GM23338 (cell line): ENCODE measurements around the gene ZNF516. TPM values are rescaled to one million over a fixed set of nuclear protein-coding genes. Genes with fewer than 3 reads are reported as not detected.

Experiments used
- ATAC-seq: fragments of 200-7000 bp; cut with Tn5 transposase; 3 replicates; pipeline ENCODE4 v1.9.1; 2020
- DNase-seq: peaks from one replicate; pipeline ENCODE4 v3.0.0-alpha.2; 2015; ENCODE audit warnings: low spot score
- H2AFZ ChIP-seq: fragments of 200-600 bp; sonication (generic); 2 replicates; pipeline ENCODE4 v1.8.0; 2016; ENCODE audit warnings: antibody characterized with exemption, mild to moderate bottlenecking, moderate library complexity
- H3F3A ChIP-seq: fragments of 200-600 bp; sonication (generic); replicated peaks from 2 replicates; pipeline ENCODE4 v1.8.0; 2017; ENCODE audit warnings: antibody characterized with exemption, mixed run types, low read depth
- H3K27ac ChIP-seq: fragments of 200-600 bp; sonication (generic); 2 replicates; pipeline ENCODE4 v1.6.1; 2016; ENCODE audit warnings: low read depth
- H3K27me3 ChIP-seq: fragments of 200-600 bp; sonication (generic); 2 replicates; pipeline ENCODE4 v1.8.0; 2016; ENCODE audit warnings: mild to moderate bottlenecking, mixed run types, moderate library complexity; ENCODE audit not compliant: insufficient read depth
- H3K36me3 ChIP-seq: fragments of 200-600 bp; sonication (generic); 2 replicates; pipeline ENCODE4 v1.8.0; 2016; ENCODE audit warnings: mild to moderate bottlenecking; ENCODE audit not compliant: insufficient read depth
- H3K4me1 ChIP-seq: fragments of 200-600 bp; sonication (generic); 2 replicates; pipeline ENCODE4 v1.8.0; 2016; ENCODE audit warnings: mild to moderate bottlenecking, moderate library complexity; ENCODE audit not compliant: insufficient read depth
- H3K4me2 ChIP-seq: fragments of 200-600 bp; sonication (generic); 2 replicates; pipeline ENCODE4 v1.7.1; 2017; ENCODE audit warnings: mixed run types
- H3K4me3 ChIP-seq: fragments of 200-600 bp; sonication (generic); 2 replicates; pipeline ENCODE4 v1.6.1; 2016; ENCODE audit warnings: mixed run types
- H3K79me2 ChIP-seq: fragments of 200-600 bp; sonication (generic); replicated peaks from 2 replicates; pipeline ENCODE4 v1.8.0; 2017; ENCODE audit warnings: mild to moderate bottlenecking; ENCODE audit not compliant: insufficient read depth
- H3K9me2 ChIP-seq: fragments of 200-600 bp; sonication (generic); 2 replicates; pipeline ENCODE4 v1.8.0; 2017; ENCODE audit not compliant: insufficient read depth
- H4K20me1 ChIP-seq: fragments of 200-600 bp; sonication (generic); replicated peaks from 2 replicates; pipeline ENCODE4 v1.8.0; 2017; ENCODE audit warnings: mild to moderate bottlenecking; ENCODE audit not compliant: insufficient read depth
- H3K27ac Mint-ChIP-seq: 2 replicates; pipeline ENCODE4 v1.8.0; 2020; ENCODE audit warnings: inconsistent platforms, mild to moderate bottlenecking, moderate library complexity, mixed read lengths
- H3K27me3 Mint-ChIP-seq: 3 replicates; pipeline ENCODE4 v1.8.0; 2022; ENCODE audit warnings: low read depth, mild to moderate bottlenecking, moderate library complexity, mixed read lengths, inconsistent platforms; ENCODE audit not compliant: insufficient read depth, poor library complexity
- H3K36me3 Mint-ChIP-seq: 3 replicates; pipeline ENCODE4 v1.8.0; 2021; ENCODE audit warnings: low read depth, mild to moderate bottlenecking, inconsistent platforms, moderate library complexity, mixed read lengths
- H3K4me1 Mint-ChIP-seq: 3 replicates; pipeline ENCODE4 v1.8.0; 2020; ENCODE audit warnings: mild to moderate bottlenecking, inconsistent platforms, mixed read lengths
- H3K4me3 Mint-ChIP-seq: 3 replicates; pipeline ENCODE4 v1.8.0; 2021; ENCODE audit warnings: moderate library complexity, mild to moderate bottlenecking, inconsistent platforms, mixed read lengths
- H3K9me3 Mint-ChIP-seq: 3 replicates; pipeline ENCODE4 v1.8.0; 2020; ENCODE audit warnings: moderate library complexity, mild to moderate bottlenecking, inconsistent platforms, mixed read lengths
- CREB1 ChIP-seq: fragments of 250-450 bp; sonication (Bioruptor Pico); IDR thresholded peaks from 2 replicates; pipeline ENCODE4 v1.5.0; 2020; ENCODE audit warnings: low read depth, mild to moderate bottlenecking, moderate library complexity
- EZH2 ChIP-seq: fragments of 200-600 bp; sonication (generic); IDR thresholded peaks from one replicate; pipeline ENCODE4 v1.8.0; 2017; ENCODE audit warnings: antibody characterized with exemption, mild to moderate bottlenecking, low read depth; ENCODE audit not compliant: unreplicated experiment
- EZH2phosphoT487 ChIP-seq: fragments of 200-600 bp; sonication (generic); IDR thresholded peaks from one replicate; pipeline ENCODE4 v1.8.1; 2018; ENCODE audit warnings: antibody characterized with exemption; ENCODE audit not compliant: unreplicated experiment
- ZNF114 ChIP-seq: fragments of 250-450 bp; sonication (Bioruptor Pico); IDR thresholded peaks from 2 replicates; pipeline ENCODE4 v1.5.0; 2020; ENCODE audit warnings: mild to moderate bottlenecking, moderate library complexity
- ZNF462 ChIP-seq: fragments of 250-450 bp; sonication (Bioruptor Pico); IDR thresholded peaks from 2 replicates; pipeline ENCODE4 v1.5.0; 2020; ENCODE audit warnings: mild to moderate bottlenecking, moderate library complexity
- polyA plus RNA-seq: library from polyadenylated mRNA; unstranded; fragments of >200 nt; fragmentation: Nextera tagmentation; extraction: Ambion mirVana; gene quantifications from 2 replicates; pipeline ENCODE4 v1.2.1, GENCODE V29; 2016
- total RNA-seq: library from RNA; depleted of rRNA; stranded (reverse); fragments of >200 nt; shearing (Covaris generic); gene quantifications from 2 replicates; pipeline ENCODE4 v1.2.3, GENCODE V29; 2014
- TF ChIP-seq, protein P1 (sequence below): IDR thresholded peaks from 2 replicates; pipeline ENCODE4 v1.6.1; 2016; ENCODE audit warnings: antibody characterized with exemption

ZNF516 gene
- total and polyA plus RNA-seq, 2 experiments from 2014 or later: 11.9 to 24.2 TPM

- Histone ChIP-seq H3K4me3 (no peak overlapping the region), H3K27me3 (no peaks in the 10 kb centered on the region), H3K4me2 (no peak overlapping the region), H3K36me3 (no peaks in the 10 kb centered on the region), H3K9me2 (no peaks in the 10 kb centered on the region), H3F3A (no peaks in the 10 kb centered on the region), H4K20me1 (no peaks in the 10 kb centered on the region), H3K79me2 (no peaks in the 10 kb centered on the region), H2AFZ (no peak overlapping the region), H3K27ac (no peak overlapping the region), H3K4me1 (peaks cover 11% of the 10 kb centered on the region)
- Mint-ChIP-seq H3K4me1 (peaks cover 33% of the 10 kb centered on the region), H3K9me3 (no peaks in the 10 kb centered on the region), H3K27ac (no peak overlapping the region), H3K4me3 (no peak overlapping the region), H3K36me3 (peaks cover 4% of the 10 kb centered on the region; the same call in 1 of the 3 replicates), H3K27me3 (peaks cover 2% of the 10 kb centered on the region)
- TF ChIP-seq, protein P1, sequence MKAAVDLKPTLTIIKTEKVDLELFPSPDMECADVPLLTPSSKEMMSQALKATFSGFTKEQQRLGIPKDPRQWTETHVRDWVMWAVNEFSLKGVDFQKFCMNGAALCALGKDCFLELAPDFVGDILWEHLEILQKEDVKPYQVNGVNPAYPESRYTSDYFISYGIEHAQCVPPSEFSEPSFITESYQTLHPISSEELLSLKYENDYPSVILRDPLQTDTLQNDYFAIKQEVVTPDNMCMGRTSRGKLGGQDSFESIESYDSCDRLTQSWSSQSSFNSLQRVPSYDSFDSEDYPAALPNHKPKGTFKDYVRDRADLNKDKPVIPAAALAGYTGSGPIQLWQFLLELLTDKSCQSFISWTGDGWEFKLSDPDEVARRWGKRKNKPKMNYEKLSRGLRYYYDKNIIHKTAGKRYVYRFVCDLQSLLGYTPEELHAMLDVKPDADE: no peak
- TF ChIP-seq EZH2 (no peak), CREB1 (CRISPR knock-in tag) (no peak), EZH2phosphoT487 (no peak)
- ATAC-seq: no peak
- DNase-seq: no peak
These were observed 130.5 kb downstream of the ZNF516 start for GRCh38 chr18:76364282-76365259.

- H3F3A ChIP-seq: no peaks in the 10 kb centered on the region
- no peaks in the 10 kb centered on the region for H4K20me1 ChIP-seq
- H3K27ac ChIP-seq: no peak overlapping the region
- peaks cover 2% of the 10 kb centered on the region; the same call in 1 of the 3 replicates for H3K36me3 Mint-ChIP-seq
- H3K9me2 ChIP-seq: no peaks in the 10 kb centered on the region
- no peak overlapping the region for H3K27ac Mint-ChIP-seq
- TF ChIP-seq ZNF462 (CRISPR knock-in tag): no peak
- TF ChIP-seq ZNF114 (CRISPR knock-in tag): no peak
- TF ChIP-seq EZH2: no peak
- no peaks in the 10 kb centered on the region for H3K79me2 ChIP-seq
- no peaks in the 10 kb centered on the region for H3K36me3 ChIP-seq
- no peaks in the 10 kb centered on the region for H3K27me3 ChIP-seq
- ATAC-seq: no peak
- H3K4me3 ChIP-seq: no peak overlapping the region
- no peak for DNase-seq
- peaks cover 2% of the 10 kb centered on the region for H3K27me3 Mint-ChIP-seq
- H3K4me3 Mint-ChIP-seq: no peak overlapping the region
- no peak overlapping the region for H3K4me2 ChIP-seq
- H2AFZ ChIP-seq: no peak overlapping the region
- peaks cover 11% of the 10 kb centered on the region for H3K4me1 ChIP-seq
- peaks cover 27% of the 10 kb centered on the region for H3K4me1 Mint-ChIP-seq
- no peaks in the 10 kb centered on the region for H3K9me3 Mint-ChIP-seq
These were observed 131.5 kb downstream of the ZNF516 start for GRCh38 chr18:76363436-76364120.
